Stimulated activated CD4-positive, alpha-beta T cell treated with anti-CD3 and anti-CD28 coated beads, Interleukin-12 subunit alpha, Interleukin-12 subunit beta, amount 100 ng/mL, for 48 hours (primary cell): Measurements from ENCODE around the gene ACBD4.
A peak's percentile ranks its signal among the peaks of the same experiment; 100 is the strongest.

Experiments
- DNase-seq, 3 donors: peaks; one replicate each; pipeline ENCODE4 v3.0.0-alpha.2; 2020; ENCODE audit warnings: low read depth in 2 of 3, low spot score in 1 of 3

Gene ACBD4

GRCh38 chr17:45135978-45136791 lies 698 bp downstream of the ACBD4 start:
- no peak for DNase-seq

GRCh38 chr17:45136846-45137560 lies 1.5 kb downstream of the ACBD4 start:
- no peak for DNase-seq

GRCh38 chr17:45137561-45138305 lies 2.2 kb downstream of the ACBD4 start:
- no peak for DNase-seq

GRCh38 chr17:45138911-45139532 lies 3.5 kb downstream of the ACBD4 start:
- DNase-seq = no peak

GRCh38 chr17:45139533-45139920 lies 4.0 kb downstream of the ACBD4 start:
- no peak for DNase-seq

GRCh38 chr17:45143094-45143670 lies 7.7 kb downstream of the ACBD4 start:
- no peak for DNase-seq

- DNase-seq = peak in 1 of 3 donors; percentile 24
These were observed 8.3 kb downstream of the ACBD4 start for GRCh38 chr17:45143767-45144198.

- DNase-seq = no peak
These were observed 8.9 kb downstream of the ACBD4 start for GRCh38 chr17:45144199-45145034.

GRCh38 chr17:45145035-45145389 lies 9.5 kb downstream of the ACBD4 start:
- DNase-seq = no peak

GRCh38 chr17:45146166-45146565 lies 10.7 kb downstream of the ACBD4 start:
- no peak for DNase-seq

- DNase-seq = no peak
These were observed 11.1 kb downstream of the ACBD4 start for GRCh38 chr17:45146592-45146889.

GRCh38 chr17:45146890-45147580 lies 11.5 kb downstream of the ACBD4 start:
- no peak for DNase-seq

GRCh38 chr17:45147581-45148182 lies 12.2 kb downstream of the ACBD4 start:
- peak; percentile 73 to 74 (median 73) for DNase-seq

- DNase-seq = peak; percentile 97 to 98 (median 98)
These were observed 12.9 kb downstream of the ACBD4 start, which contains the start of gene HEXIM1 for GRCh38 chr17:45148183-45149036. Gene HEXIM1 (plus strand): TSS chr17:45148475. CDS start chr17:45149191, 716 bp downstream.

GRCh38 chr17:45149037-45149668 lies 13.7 kb downstream of the ACBD4 start:
- DNase-seq = peak; percentile 48 to 65 (median 62)

- peak in 2 of 3 donors; percentile 25 to 50 for DNase-seq
These were observed 14.5 kb downstream of the ACBD4 start for GRCh38 chr17:45149669-45150664.
